ENCODE measurements around the gene FNDC10.

DNA sequence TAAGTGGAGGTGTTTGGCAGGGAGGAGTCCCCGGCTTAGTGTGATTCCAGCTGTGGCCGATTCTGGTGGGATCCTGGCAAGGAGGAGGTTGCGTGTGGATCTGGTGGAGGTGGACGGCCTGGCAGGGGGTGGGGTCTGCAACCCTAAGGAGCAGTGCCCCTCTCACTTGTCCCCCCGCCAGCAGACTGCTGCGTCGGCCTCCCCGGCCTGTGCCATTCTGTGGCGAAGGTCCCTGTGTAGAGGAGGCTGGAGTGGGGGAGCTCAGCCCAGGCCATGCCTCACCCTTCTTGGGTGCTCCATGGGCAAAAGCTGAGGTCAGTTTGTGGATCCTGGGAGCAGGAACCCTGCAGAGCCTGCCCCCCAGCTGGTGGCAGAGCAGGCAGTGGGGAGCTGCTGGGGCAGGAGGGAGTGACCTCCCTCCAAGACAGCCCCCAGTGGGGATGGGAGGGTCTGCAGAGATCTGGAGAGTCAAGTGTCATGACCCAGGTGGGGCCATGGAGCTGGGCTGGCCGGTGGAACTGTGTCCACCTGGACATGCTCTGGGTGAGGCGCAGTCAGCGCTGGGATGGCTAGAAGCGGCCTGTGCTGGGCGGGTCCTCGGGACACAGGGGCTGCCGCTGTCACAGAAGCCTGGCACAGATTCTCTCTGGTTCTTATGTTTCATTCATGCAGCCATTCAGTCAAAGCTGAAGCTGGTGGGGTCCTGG, 20.7 kb upstream of the FNDC10 start:
- TF ChIP-seq, protein P1, sequence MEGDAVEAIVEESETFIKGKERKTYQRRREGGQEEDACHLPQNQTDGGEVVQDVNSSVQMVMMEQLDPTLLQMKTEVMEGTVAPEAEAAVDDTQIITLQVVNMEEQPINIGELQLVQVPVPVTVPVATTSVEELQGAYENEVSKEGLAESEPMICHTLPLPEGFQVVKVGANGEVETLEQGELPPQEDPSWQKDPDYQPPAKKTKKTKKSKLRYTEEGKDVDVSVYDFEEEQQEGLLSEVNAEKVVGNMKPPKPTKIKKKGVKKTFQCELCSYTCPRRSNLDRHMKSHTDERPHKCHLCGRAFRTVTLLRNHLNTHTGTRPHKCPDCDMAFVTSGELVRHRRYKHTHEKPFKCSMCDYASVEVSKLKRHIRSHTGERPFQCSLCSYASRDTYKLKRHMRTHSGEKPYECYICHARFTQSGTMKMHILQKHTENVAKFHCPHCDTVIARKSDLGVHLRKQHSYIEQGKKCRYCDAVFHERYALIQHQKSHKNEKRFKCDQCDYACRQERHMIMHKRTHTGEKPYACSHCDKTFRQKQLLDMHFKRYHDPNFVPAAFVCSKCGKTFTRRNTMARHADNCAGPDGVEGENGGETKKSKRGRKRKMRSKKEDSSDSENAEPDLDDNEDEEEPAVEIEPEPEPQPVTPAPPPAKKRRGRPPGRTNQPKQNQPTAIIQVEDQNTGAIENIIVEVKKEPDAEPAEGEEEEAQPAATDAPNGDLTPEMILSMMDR (IDR thresholded peaks at IDR 0.05): no peak
- TF ChIP-seq POLR2A (IDR thresholded peaks at IDR 0.05): no peak
